ENCODE data around the gene TSSK6. TPM values are rescaled to one million over a fixed set of nuclear protein-coding genes. Genes with fewer than 3 reads are reported as not detected.

The TSSK6 gene
- total RNA-seq, 1 experiment from 2014 or later, result 4.7 TPM

GRCh38 chr19:19529783-19530422, 14.6 kb upstream of the TSSK6 start (continued):
- TF ChIP-seq ZNF532 (CRISPR knock-in tag; IDR thresholded peaks at IDR 0.05; ENCODE audit: borderline replicate concordance), result no peak

GRCh38 chr19:19528721-19529490, 13.6 kb upstream of the TSSK6 start, which contains the start of gene YJEFN3:
Gene YJEFN3, plus strand, starts transcription at chr19:19528911. Its CDS starts 22 bp downstream, at chr19:19528933.
- DNase-seq (ENCODE audit: low spot score) (peak; percentile 79), ATAC-seq (peak; percentile 62)
- H3K4me1 Mint-ChIP-seq, result peaks cover 16% of the 10 kb centered on the region
- peaks cover 5% of the 10 kb centered on the region; the same call in 1 of the 2 replicates for H3K36me3 Mint-ChIP-seq
- ChIA-PET POLR2A (interaction anchor here (0.6 to 1.2 kb wide), 3 partner anchors 22 to 162 kb away, joined by 3 to 5 read pairs (median 3); no protein-coding TSS in a partner anchor), CTCF (interaction anchor here (0.5 to 14.4 kb wide), 6 partner anchors 12 to 354 kb away, joined by 3 to 408 read pairs (median 4); partner anchors contain the start of gene GMIP)
- no peaks in the 10 kb centered on the region; the same call in 1 of the 2 replicates for H3K27me3 Mint-ChIP-seq (ENCODE audit: low read depth)
- H3K27ac Mint-ChIP-seq, result 0 out of 2 replicates have a peak within 1 kb of the TSS, but pooled peaks have one; percentile 57
- peak within 1 kb of the TSS; percentile 25; the same call in 1 of the 2 replicates for H3K4me3 Mint-ChIP-seq
- TF ChIP-seq AR (CRISPR knock-in tag; IDR thresholded peaks at IDR 0.05), result no peak
- no peak for TF ChIP-seq ARID4B (CRISPR knock-in tag; IDR thresholded peaks at IDR 0.05; ENCODE audit: borderline replicate concordance)
- peak; percentile 69 for TF ChIP-seq NFYB (CRISPR knock-in tag; conservative IDR thresholded peaks at IDR 0.05; ENCODE audit: low read depth)
- no peaks in the 10 kb centered on the region for H3K9me3 Mint-ChIP-seq

- no peak overlapping the region for H3K4me3 Mint-ChIP-seq
- ATAC-seq, result no peak
- ChIA-PET POLR2A (interaction anchor here (0.6 to 1.2 kb wide), 2 partner anchors 23 to 92 kb away, joined by 3 read pairs; no protein-coding TSS in a partner anchor), CTCF (interaction anchor here (0.8 to 14.4 kb wide), 4 partner anchors 13 to 353 kb away, joined by 3 to 408 read pairs (median 4); no protein-coding TSS in a partner anchor)
- no peaks in the 10 kb centered on the region for H3K9me3 Mint-ChIP-seq
- no peak for DNase-seq (ENCODE audit: low spot score)
- H3K36me3 Mint-ChIP-seq, result peaks cover 7% of the 10 kb centered on the region; the same call in 1 of the 2 replicates
- H3K4me1 Mint-ChIP-seq, result peaks cover 13% of the 10 kb centered on the region
- H3K27me3 Mint-ChIP-seq (ENCODE audit: low read depth), result no peaks in the 10 kb centered on the region; the same call in 1 of the 2 replicates
- no peak overlapping the region for H3K27ac Mint-ChIP-seq
- TF ChIP-seq RORB (CRISPR knock-in tag; IDR thresholded peaks at IDR 0.05), result no peak
- TF ChIP-seq SP1 (CRISPR knock-in tag; conservative IDR thresholded peaks at IDR 0.05), result no peak
- no peak for TF ChIP-seq NR2C2 (CRISPR knock-in tag; IDR thresholded peaks at IDR 0.05)
- no peak for TF ChIP-seq ZNF512 (CRISPR knock-in tag; IDR thresholded peaks at IDR 0.05; ENCODE audit: borderline replicate concordance)
- no peak for TF ChIP-seq MYBL2 (CRISPR knock-in tag; IDR thresholded peaks at IDR 0.05)
- no peak for TF ChIP-seq ZNF317 (CRISPR knock-in tag; IDR thresholded peaks at IDR 0.05; ENCODE audit: borderline replicate concordance, low read depth)
- TF ChIP-seq SMAD3 (CRISPR knock-in tag; IDR thresholded peaks at IDR 0.05; ENCODE audit: borderline replicate concordance), result no peak
- no peak for TF ChIP-seq TEAD1 (CRISPR knock-in tag; IDR thresholded peaks at IDR 0.05)
- TF ChIP-seq EMX1 (CRISPR knock-in tag; IDR thresholded peaks at IDR 0.05), result no peak
These were observed 12.6 kb upstream of the TSSK6 start for GRCh38 chr19:19527674-19528625.
